ENCODE results near the gene RAC2.

DNA sequence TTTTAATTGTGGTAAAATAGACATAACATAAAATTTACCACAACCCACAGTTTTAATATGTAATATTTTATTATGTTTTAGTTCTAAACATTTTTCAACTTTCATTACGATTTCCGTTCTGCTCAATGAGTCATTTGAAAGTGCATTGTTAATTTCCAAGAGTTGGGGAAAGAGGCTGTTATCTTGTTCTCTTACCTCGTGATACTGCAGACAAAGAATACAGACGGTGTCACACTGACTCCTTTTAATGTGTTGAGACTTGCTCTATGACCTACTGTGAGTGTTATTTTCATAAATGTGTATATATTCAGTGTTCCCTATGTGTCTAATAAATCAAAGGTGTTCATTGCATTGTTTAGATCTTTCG, 10.8 kb upstream of the RAC2 start:
- no peak for TF ChIP-seq POLR2A (IDR thresholded peaks at IDR 0.05)
- TF ChIP-seq, protein P1, sequence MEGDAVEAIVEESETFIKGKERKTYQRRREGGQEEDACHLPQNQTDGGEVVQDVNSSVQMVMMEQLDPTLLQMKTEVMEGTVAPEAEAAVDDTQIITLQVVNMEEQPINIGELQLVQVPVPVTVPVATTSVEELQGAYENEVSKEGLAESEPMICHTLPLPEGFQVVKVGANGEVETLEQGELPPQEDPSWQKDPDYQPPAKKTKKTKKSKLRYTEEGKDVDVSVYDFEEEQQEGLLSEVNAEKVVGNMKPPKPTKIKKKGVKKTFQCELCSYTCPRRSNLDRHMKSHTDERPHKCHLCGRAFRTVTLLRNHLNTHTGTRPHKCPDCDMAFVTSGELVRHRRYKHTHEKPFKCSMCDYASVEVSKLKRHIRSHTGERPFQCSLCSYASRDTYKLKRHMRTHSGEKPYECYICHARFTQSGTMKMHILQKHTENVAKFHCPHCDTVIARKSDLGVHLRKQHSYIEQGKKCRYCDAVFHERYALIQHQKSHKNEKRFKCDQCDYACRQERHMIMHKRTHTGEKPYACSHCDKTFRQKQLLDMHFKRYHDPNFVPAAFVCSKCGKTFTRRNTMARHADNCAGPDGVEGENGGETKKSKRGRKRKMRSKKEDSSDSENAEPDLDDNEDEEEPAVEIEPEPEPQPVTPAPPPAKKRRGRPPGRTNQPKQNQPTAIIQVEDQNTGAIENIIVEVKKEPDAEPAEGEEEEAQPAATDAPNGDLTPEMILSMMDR (IDR thresholded peaks at IDR 0.05) = no peak
